AG09319 (cell line): Measurements from ENCODE around the gene PPP1R10.
A peak's percentile ranks its signal among the peaks of the same experiment; 100 is the strongest.

Experiments
- DNase-seq: peaks from one replicate; pipeline ENCODE4 v3.0.0-alpha.2; 2010; ENCODE audit warnings: low read depth; ENCODE audit errors: extremely low read depth
- CTCF ChIP-seq: IDR thresholded peaks from 2 replicates; pipeline ENCODE4 v1.5.1; 2011; ENCODE audit warnings: low read depth, mild to moderate bottlenecking, inconsistent platforms, low read length, moderate library complexity

Gene PPP1R10

DNA sequence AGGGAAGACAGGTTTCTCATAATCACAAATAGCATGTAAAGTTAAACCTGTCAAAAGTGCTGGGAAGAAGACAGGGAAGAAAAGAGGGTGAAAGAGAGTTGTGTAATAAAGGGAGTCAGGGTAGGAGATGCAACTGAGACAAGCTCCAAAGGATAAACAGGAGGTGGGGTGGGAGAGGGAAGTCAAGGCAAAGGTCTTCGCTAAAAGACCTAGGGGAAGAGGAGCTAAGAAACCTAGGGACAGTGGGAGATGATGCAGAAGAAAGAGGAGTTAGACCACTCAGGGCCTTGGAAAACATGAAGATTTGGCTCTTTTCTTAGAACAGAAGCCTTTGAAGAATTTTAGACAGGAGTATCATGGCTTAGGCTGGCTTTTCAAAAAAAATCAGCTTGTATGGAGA is 52.9 kb downstream of the PPP1R10 start:
- TF ChIP-seq CTCF: no peak
- no peak for DNase-seq

- no peak for TF ChIP-seq CTCF
- DNase-seq: no peak
Observed at GRCh38 chr6:30562470-30563425, 54.3 kb downstream of the PPP1R10 start.

- no peak for DNase-seq
- TF ChIP-seq CTCF: no peak
Observed at GRCh38 chr6:30560930-30561329, 56.1 kb downstream of the PPP1R10 start.

DNA sequence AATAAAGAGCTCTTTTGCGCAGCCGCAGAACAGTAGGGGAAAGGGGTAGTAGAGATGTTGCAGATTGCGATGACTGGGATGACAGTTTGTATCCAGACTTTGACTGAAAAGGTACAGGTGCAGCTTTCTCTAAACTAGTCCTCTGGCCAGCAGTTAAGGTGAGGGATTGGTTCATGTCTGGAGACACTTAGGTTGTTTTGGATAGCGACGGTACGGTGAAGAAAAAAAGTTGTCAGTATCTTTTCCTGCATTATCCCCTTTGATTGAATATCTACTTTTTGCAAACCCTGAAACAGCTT is 59.4 kb downstream of the PPP1R10 start:
- DNase-seq: no peak
- TF ChIP-seq CTCF: no peak

DNA sequence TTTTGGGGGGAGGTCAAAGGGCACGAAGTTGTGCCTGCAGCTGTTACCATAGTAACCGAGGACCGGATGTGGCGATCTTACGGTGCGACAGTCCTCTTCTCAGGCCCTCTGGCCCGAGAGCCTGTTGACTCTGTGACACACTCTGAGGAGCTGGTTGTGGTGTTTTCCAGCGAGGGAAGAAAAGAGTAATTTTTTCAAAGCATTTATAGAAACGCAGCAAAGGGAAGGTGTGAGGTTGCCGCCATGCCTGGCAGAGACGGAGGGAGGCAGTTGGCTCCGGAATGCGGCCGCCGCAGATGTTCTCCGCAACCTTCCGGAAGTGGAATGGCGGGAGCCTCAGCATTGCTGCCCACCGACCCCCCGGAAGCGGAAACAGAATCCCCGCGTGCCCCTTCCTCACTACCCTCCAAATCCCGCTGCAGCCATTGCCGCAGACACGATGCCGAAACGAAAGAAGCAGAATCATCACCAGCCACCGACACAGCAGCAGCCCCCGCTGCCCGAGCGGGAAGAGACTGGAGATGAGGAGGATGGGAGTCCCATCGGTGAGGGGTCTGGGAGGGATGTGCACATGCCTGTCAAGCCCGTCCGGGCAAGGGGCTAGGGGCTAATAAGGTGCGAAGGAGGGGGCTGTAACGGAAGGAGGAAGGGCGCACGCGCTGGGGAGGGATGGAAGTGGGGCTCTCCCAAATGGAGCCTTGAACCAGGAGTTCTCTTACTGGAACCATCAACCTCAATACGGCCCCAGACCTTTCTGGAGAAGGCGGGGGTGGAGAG is 59.9 kb downstream of the PPP1R10 start, which contains the start of gene PRR3:
Gene PRR3, plus strand, starts transcription at position 390 of the 777 bp plus-strand sequence. Its CDS starts 50 bp downstream, at position 440.
- no peak for TF ChIP-seq CTCF
- peak; percentile 73 for DNase-seq

DNA sequence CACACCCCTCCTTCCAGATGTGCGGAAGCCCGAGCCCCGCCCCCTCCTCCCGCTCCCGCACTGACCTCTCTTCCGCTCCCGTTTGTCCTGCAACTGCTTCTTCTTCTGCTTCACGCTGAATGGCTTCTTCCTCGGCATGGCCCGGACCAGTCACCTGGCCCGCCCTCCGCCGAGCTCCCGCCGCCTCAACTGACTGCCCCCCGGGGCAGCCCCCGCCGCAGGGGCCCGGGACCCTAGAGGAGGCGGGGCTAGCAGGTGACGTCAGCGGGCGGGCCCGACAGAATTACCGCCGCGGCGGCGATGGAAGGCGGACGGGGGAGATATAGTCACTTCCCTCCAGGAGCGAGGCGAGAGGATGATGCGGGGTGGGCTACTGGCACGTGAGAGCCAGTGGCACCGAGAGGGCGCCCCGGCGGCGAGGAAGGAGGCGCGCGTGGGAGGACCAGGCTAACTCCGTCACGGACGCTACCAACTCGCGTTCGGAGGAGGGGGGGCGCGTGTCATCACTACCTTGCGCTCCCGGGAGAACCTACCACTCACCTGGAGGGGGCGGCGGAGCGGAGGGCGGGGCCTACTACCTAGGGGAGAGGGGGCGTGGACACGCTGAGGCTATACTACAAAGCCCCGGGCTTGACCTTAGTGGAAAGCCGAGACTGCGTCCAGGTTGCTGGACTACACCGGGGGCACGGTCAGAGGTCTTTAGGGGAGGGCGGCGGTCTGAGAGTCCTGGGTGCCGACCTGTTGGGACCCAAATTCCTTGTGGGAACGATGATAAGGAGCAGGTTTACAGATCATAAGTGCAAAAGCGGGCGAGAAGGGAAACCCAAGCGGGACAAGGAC is 60.8 kb downstream of the PPP1R10 start, which contains the start of gene GNL1:
Gene GNL1, minus strand, starts transcription at position 424 of the 840 bp plus-strand sequence. Its CDS starts 286 bp downstream, at position 138.
- DNase-seq: peak; percentile 67
- no peak for TF ChIP-seq CTCF
